Stimulated activated CD8-positive, alpha-beta memory T cell treated with anti-CD3 and anti-CD28 coated beads, Interleukin-15, amount 100 ng/mL, for 48 hours (primary cell): ENCODE measurements around the gene NECTIN4.
"Not testable (repeated sequence)": the region's sequence is repeated elsewhere in the genome, so short reads cannot be mapped to it uniquely, and the experiment has no call there.

Experiments used
- DNase-seq, 2 donors: peaks; one replicate each; pipeline ENCODE4 v3.0.0-alpha.2; 2020; ENCODE audit warnings: low read depth in 2 of 2

NECTIN4 gene

DNA sequence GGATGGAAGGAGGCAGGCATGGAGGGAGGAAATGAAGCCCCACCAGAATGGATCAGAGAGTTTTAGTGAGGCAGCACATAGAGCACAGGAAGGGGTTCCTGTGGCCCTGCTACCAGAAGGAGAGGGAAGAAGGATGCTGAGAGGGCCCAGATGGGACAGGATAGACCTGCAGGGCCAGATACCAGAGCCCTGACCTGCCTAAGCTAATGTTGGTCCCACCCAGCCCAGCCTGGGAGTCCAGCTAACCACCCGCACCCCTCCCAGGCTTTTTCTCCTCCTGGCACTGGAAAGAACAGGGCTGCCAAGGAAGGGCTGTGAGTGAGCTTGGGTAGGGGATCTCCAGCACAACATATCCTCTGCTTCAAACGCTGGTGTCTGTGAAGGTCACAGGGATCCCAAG is 6.9 kb downstream of the NECTIN4 start:
- no peak for DNase-seq

GRCh38 chr1:161081519-161081918 is 7.8 kb downstream of the NECTIN4 start:
- no peak for DNase-seq

- DNase-seq, result no peak
Measured at GRCh38 chr1:161080441-161081405, 8.6 kb downstream of the NECTIN4 start.

GRCh38 chr1:161079436-161080110 is 9.8 kb downstream of the NECTIN4 start:
- DNase-seq, result no peak

GRCh38 chr1:161077426-161077825 is 11.9 kb downstream of the NECTIN4 start:
- DNase-seq, result no peak

GRCh38 chr1:161076410-161076809 is 12.9 kb downstream of the NECTIN4 start:
- DNase-seq, result no peak

DNA sequence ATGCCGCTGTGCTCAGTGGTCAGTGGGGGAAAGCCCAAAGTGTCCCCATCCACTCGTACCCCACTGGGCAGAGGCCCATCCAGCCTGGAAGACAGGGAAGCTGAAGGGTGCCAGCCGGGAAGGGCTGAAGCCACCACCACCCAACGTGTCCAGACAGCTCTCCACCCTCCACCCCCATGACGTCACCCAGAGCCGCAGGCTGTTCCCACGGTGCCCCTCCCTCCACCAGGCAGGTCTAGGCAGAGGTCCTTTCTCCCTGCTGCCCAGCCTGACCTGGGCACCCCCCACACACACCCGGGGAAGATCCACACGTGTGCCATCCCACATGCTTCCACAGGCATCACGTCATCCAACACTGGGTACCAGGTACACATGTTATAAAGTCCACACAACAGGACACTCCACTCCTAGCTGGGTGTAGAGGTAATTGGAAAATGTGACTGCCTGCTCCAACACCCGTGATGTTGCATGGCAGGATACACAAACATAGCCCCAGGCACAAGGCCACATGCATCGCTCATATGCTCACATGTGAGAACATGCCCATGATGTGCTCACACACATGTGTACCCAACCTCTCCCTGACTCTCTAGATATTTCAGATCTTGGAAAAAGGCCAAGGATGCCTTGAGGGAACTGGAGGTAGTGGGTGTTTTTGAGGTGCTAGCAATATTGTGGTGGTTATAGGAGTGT is 14.5 kb downstream of the NECTIN4 start:
- no peak for DNase-seq

DNA sequence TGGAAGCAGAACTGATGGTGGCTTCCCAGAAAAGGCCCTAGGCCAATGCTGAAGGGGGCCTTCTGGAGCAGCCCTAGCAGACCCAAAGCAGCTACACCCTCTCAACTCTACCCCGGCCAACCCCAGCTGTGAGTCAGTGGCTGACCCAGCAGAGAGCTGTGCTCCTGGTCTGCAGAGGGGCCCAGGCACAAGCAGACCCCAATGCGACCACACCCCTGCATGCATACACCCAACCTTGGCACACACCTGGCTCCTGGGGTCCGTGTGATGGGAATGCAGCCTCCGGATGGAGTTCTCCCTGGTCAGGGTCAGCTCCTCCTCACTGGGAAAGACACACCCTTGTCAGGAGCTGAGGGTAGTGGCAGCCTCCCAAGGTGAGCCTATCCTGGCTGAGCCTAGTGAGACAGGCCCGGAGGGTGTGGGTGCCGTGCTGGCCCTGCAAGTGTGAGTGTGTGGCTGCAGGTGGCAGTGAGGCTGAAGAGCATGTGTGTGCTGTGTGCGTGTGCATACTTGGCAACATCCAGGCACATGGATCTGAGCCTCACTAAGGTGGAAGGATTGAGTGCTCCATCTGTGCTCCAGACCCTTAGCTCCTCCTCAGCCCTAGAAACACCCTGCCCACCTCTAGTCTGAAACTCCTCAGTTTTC is 15.8 kb downstream of the NECTIN4 start:
- no peak for DNase-seq

DNA sequence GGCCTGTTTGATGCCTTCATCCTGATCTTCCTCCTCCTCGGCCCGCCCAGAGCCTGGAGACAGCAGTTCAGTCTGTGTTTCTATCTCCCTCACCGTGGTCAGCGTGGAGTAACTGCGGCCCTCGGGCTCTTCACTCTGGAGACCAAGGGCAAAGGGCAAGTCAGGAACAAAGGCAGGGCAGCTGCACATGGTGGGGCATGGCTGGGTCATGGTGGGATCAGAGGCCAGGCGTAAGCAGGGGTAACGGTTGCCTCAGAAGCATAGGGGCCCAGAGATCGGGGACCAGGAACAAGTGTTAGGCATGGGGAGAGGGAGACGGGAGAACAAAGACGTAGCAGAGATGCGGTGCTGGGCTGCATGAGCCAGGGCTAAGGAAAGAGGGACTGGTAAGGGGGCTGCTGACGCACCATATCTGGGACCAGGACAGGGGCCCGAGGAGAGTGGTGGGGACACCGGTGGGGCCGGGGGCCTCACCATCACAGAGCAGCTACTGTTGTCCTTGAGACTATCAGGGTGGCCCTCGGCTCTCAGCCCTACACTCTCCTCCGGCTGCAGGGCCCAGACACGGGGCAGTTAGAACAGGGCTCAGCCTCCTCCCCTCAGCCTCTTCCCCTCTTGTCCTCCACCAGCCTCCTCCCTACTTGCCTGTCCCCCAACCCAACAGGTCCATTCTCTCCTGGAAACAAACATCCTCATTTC is 16.5 kb downstream of the NECTIN4 start:
- DNase-seq, result no peak

DNA sequence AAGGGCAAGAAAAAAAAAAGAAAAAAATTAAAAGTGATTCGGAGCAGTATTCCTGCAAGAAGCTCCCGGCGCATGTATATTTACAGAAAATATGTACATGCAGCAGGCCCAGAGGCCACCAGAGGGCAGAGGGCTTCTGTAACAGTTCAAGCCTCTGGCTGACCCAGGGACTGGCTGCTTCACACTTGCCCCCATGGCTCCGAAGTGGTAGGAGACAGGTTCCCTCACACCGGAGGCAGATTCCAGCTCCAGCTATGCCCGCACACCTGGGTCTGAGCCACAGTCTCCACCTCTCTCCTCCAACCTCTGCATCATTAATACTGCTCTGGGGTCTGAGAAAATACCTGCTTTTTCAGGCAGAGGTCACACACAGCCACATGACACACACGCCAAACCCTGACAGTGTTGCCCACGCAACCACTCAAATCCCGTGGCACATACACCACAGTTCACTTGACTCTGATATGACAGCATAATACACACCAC is 17.4 kb downstream of the NECTIN4 start:
- DNase-seq, result no peak

DNA sequence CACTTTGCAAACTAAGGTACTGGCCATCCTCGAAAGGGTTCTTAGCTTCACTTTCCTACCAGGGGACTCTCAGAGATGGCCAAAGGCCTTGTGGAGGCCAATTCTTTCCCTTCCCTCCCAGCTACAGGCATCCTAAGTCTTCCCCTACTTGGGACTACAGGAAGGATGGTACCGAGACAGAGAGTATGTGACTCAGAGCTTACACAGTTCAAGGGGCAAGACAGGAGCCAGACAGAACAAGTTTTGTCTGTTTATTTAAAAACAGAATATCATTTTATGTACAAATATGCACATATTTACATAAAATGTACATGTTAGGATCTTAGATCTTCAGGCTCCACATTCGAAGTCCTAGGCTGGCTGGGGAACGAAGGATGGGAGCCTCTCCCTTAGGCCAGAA is 18.6 kb downstream of the NECTIN4 start:
- DNase-seq, result no peak

DNA sequence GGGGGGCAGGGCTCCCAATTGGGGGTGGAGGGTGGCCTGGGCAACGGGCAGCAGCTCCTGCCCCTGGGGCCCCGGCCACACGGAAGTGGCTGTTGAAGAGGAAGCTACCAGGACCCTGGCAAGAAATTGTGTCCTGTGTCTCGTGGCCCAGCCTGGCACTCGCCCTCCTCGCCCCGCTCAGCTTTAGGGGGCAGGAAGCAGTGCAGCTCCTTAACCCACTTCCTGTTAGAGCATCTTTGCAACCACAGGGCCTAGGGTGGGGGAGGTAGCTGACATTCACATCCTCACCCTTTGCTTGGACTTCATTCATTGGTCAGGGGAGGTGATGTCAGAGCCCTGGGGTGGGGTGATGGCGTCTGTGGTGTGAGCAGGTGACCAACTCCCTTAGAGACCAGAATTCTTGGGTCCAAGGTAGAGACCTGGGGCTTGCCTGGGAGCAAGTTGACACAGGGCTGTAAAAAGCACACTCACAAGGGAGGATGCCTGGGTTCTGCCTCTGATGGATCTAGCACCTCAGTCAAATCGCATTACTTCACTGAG is 19.6 kb downstream of the NECTIN4 start, which contains the start of gene ARHGAP30:
TSS of gene ARHGAP30 (minus strand) at position 161 of the 540 bp plus-strand sequence. CDS start 267 bp downstream, outside the sequence.
- peak; percentile 84 to 86 for DNase-seq

DNA sequence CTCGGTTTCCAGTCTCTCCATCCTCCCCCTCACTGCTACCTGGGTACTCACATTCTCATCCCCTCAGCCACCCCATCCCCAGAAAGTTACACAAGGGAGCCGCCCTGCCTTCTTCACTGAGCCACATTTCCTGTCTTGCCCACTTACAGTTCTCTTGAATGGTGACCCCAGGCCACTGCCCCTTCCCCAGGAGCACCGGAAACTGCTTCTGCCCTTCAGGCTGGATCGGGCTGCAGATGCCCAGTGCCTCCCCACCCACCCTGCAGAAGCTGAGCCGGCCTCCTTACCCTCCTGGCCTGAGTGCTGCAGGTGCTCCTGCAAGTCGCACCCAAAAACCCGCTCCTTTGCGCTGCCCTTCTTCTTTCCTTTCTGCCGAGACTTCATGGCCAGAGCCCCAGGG is 20.1 kb downstream of the NECTIN4 start:
- DNase-seq, result no peak

GRCh38 chr1:161068306-161069234 is 20.8 kb downstream of the NECTIN4 start:
- DNase-seq, result peak; percentile 75 to 77

DNA sequence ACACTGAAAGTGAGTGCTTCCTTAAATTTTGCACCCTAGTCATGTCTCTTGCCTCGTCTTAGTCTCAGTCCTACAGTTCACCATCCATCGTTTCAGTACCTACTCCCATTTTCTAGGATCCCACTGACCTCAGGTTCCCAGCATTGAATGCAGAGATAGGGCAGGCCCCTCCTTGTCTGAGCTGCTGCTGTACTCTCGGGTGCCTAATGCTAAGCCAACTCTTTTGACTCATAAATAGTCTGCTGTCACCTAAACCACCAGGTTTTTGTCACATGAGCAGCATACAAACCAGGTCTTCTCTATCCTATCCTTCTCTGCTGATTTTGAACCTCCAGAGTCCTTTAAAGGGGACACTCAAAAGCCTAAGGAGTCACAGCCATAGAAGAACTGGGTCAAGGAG is 22.7 kb downstream of the NECTIN4 start:
- DNase-seq, result no peak

DNA sequence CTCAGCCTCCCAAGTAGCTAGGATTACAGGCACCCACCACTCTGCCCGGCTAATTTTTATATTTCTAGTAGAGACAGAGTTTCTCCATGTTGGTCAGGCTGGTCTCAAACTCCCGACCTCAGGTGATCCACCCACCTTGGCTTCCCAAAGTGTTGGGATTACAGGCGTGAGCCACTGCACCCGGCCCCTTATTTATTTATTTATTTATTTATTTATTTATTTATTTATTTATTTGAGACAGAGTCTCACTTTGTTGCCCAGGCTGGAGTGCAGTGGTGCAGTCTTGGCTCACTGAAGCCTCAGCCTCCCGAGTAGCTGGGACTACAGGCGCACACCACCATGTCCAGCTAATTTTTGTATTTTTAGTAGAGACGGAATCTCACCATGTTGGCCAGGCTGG is 23.7 kb downstream of the NECTIN4 start:
- not testable (repeated sequence) for DNase-seq

DNA sequence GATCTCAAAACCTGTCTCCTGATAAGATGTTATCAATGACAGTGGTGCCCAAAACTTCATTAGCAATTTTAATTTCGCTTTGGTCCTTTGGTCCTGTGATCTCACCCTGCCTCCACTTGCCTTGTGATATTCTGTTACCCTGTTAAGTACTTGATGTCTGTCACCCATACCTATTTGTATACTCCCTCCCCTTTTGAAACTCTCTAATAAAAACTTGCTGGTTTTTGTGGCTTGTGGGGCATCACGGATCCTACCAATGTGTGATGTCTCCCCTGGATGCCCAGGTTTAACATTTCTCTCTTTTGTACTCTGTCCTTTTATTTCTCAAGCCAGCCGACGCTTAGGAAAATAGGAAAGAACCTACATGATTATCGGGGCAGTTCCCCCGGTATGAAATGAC is 25.4 kb downstream of the NECTIN4 start:
- DNase-seq, result not testable (repeated sequence)

DNA sequence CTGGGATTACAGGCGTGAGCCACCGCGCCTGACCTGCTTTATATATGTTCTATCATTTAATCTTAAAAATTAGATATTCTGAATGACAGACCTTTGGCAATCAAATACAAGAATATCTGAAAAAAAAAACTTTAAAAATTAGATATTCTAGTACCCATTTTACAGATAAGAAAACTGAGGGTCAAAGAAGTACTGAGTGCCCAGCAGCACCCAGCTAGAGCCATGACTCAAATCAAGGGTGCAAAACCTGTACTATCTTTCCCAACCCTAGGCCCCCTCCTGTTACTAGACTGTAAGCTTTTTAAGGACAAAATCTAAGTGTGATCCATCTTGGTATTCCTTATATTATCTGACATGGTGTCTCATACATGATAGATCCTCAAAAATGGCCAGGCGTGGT is 27.9 kb downstream of the NECTIN4 start:
- DNase-seq, result no peak

DNA sequence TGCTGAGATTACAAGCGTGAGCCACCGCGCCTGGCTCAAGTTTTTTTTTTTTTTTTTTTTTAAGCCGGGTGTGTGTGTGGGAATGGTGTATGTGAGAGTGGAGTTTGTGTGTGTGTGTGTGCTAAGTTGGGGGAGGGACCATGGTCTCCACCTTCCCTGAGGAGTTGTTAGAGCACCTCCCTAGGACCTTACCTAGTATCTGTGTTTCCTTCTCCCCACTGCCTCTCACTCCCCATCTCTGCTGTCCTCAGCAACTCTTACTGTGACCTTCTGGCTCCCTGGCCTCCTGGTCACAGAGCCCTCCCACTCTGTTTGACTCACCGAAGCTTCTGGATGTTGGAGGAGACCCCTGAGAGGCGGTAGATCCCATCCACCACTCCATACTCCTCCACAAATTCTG is 30.1 kb downstream of the NECTIN4 start:
- no peak for DNase-seq

GRCh38 chr1:161054805-161055204 is 34.6 kb downstream of the NECTIN4 start:
- DNase-seq, result no peak
